Stomach (tissue), 9 donors: Measurements from ENCODE around the gene CYB5B. TPM values are rescaled to one million over a fixed set of nuclear protein-coding genes. Genes with fewer than 3 reads are reported as not detected.

ENCODE experiments used
- DNase-seq, 2 donors: peaks; one replicate each; pipeline versions ENCODE4 v3.0.0 to v3.0.0-alpha.2; 2013 to 2019
- H3K27ac ChIP-seq, 5 donors: fragments of 200-600 bp in 4 of 5; sonication (generic) in 4 of 5; one replicate each; pipeline ENCODE4 v1.5.1; 2013 to 2019; ENCODE audit warnings: mild to moderate bottlenecking in 1 of 5, moderate library complexity in 1 of 5
- H3K27me3 ChIP-seq, 3 donors: fragments of 200-600 bp; sonication (generic); one replicate each; pipeline ENCODE4 v1.5.1; 2017 to 2019; ENCODE audit warnings: mixed run types in 1 of 3
- H3K36me3 ChIP-seq, 4 donors: fragments of 200-600 bp; sonication (generic); 1 replicate in 3 of 4; 2 replicates in 1 of 4; pipeline ENCODE4 v1.5.1; 2016 to 2019
- H3K4me1 ChIP-seq, 4 donors: fragments of 200-600 bp; sonication (generic); one replicate each; pipeline ENCODE4 v1.5.1; 2016 to 2019
- H3K4me3 ChIP-seq, 4 donors: fragments of 200-600 bp; sonication (generic) in 3 of 4; one replicate each; pipeline ENCODE4 v1.5.1; 2016 to 2019; ENCODE audit warnings: mild to moderate bottlenecking in 1 of 4
- H3K9me3 ChIP-seq, 4 donors: fragments of 200-600 bp; sonication (generic); one replicate each; pipeline ENCODE4 v1.5.1; 2016 to 2019
- EP300 ChIP-seq: sonication (generic); formaldehyde crosslinking; IDR thresholded peaks from one replicate; pipeline ENCODE4 v1.6.1; 2017; ENCODE audit warnings: antibody characterized with exemption
- POLR2A ChIP-seq, 4 donors: fragments of 450-650 bp; IDR thresholded peaks; one replicate each; pipeline ENCODE4 v1.6.1; 2016; ENCODE audit warnings: antibody characterized with exemption in 4 of 4, control low read depth in 2 of 4, mild to moderate bottlenecking in 1 of 4, moderate library complexity in 1 of 4
- POLR2AphosphoS5 ChIP-seq, 3 donors: sonication (generic); formaldehyde crosslinking; IDR thresholded peaks; one replicate each; pipeline ENCODE4 v1.6.1; 2016; ENCODE audit warnings: antibody characterized with exemption in 3 of 3
- WGBS, 5 donors: extraction: QIAGEN DNeasy Blood & Tissue Kit in 3 of 5; methylation state at CpG; one replicate each; pipeline versions ENCODE4 v1.1.5 to v1.1.7; 2013 to 2018; 5-methylcytosine and 5-hydroxymethylcytosine counted together
- intact Hi-C: fragments of 100-400 bp; cut with DNase I; formaldehyde crosslinking; loops from one replicate; pipeline ENCODE4 v1.15.1; 2023; ENCODE audit warnings: low total_unique reads
- polyA plus RNA-seq, 3 donors: library from polyadenylated mRNA; stranded (reverse); fragments of 200-250 nt; gene quantifications; one replicate each; pipeline ENCODE4 v1.2.3, GENCODE V29; 2013
- total RNA-seq, 5 donors: library from RNA; depleted of rRNA; stranded (reverse); fragments of >200 nt; gene quantifications; one replicate each; pipeline versions ENCODE4 v1.1.0 to v1.2.3, GENCODE V29; 2014 to 2016
- TF ChIP-seq, protein P1 (sequence below), 7 experiments: fragments of 450-650 bp in 4 of 7; fragments of 200-600 bp in 3 of 7; sonication (generic) in 3 of 7; IDR thresholded peaks; one replicate each; pipeline ENCODE4 v1.5.1; 2016 to 2019; ENCODE audit warnings: antibody characterized with exemption in 7 of 7, control low read depth in 2 of 7, mild to moderate bottlenecking in 1 of 7
- donor health status: healthy with polysubstance abuse.
- donor health status: Bipolar disorder and iron deficiency.
- donor health status: healthy.

Gene CYB5B
- total and polyA plus RNA-seq, 8 donors = 9.3 to 76.3 (median 49.8) TPM

DNA sequence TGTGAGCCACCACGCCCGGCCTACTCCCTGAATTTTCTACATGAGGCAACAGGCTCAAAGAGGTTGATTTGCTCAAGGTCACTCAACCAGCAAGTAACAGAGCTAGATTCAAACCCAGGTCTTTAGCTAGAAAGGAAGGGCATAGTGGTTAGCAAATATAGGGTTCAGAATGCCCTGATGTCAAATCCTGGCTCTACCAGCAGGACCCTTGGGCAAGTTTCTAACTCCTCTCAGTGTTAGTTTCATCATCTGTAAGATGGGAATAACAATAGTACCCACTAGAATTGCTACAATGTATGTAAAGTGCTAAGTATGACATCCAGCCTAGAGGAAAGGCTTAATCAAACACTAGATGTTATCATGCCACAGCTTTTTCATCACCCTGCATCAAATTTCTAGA, 19.1 kb upstream of the CYB5B start:
- no peaks in the 10 kb centered on the region for H3K27me3 ChIP-seq
- WGBS, 5 donors = 85 to 96% (median 89%) methylated on average over 2 of the region's 2 CpGs
- H3K27ac ChIP-seq = peak overlapping the region in 3 of 5 donors; percentile 55 to 73 (median 67)
- intact Hi-C loops = no loop called here
- no peaks in the 10 kb centered on the region for H3K36me3 ChIP-seq
- no peaks in the 10 kb centered on the region for H3K9me3 ChIP-seq
- TF ChIP-seq POLR2A (IDR thresholded peaks at IDR 0.05) (no peak), POLR2AphosphoS5 (IDR thresholded peaks at IDR 0.05) (no peak), EP300 (no peak)
- TF ChIP-seq, protein P1, sequence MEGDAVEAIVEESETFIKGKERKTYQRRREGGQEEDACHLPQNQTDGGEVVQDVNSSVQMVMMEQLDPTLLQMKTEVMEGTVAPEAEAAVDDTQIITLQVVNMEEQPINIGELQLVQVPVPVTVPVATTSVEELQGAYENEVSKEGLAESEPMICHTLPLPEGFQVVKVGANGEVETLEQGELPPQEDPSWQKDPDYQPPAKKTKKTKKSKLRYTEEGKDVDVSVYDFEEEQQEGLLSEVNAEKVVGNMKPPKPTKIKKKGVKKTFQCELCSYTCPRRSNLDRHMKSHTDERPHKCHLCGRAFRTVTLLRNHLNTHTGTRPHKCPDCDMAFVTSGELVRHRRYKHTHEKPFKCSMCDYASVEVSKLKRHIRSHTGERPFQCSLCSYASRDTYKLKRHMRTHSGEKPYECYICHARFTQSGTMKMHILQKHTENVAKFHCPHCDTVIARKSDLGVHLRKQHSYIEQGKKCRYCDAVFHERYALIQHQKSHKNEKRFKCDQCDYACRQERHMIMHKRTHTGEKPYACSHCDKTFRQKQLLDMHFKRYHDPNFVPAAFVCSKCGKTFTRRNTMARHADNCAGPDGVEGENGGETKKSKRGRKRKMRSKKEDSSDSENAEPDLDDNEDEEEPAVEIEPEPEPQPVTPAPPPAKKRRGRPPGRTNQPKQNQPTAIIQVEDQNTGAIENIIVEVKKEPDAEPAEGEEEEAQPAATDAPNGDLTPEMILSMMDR (IDR thresholded peaks at IDR 0.05) = no peak
- peaks cover 9 to 41% (median 34%) of the 10 kb centered on the region in 4 donors for H3K4me1 ChIP-seq
- no peak for DNase-seq
- H3K4me3 ChIP-seq = no peak overlapping the region

DNA sequence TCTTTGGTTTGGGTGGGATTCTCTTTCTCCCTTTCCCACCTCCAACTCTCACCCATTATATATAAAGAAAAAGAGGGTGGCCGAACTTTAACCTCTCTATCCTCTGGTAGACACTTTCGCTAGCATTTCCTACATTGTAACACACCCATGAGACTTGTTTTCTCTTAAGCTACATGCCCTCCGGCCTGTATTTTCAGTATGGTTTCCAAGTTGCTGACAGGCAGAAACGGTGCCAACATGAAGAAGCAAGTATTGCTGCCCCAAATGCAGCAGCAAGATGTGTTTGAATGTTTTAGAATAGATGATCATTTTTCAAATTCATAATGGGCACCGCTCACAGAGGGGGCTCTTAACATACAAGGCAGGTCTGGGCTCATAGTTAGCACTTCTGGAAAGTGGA, 18.7 kb upstream of the CYB5B start:
- Histone ChIP-seq H3K36me3 (no peaks in the 10 kb centered on the region), H3K27ac (peak overlapping the region in 1 of 5 donors; percentile 73), H3K4me1 (peaks cover 9 to 41% (median 34%) of the 10 kb centered on the region in 4 donors), H3K4me3 (no peak overlapping the region), H3K27me3 (no peaks in the 10 kb centered on the region), H3K9me3 (no peaks in the 10 kb centered on the region)
- TF ChIP-seq POLR2A (IDR thresholded peaks at IDR 0.05) (no peak), POLR2AphosphoS5 (IDR thresholded peaks at IDR 0.05) (no peak), EP300 (no peak)
- TF ChIP-seq, protein P1 (IDR thresholded peaks at IDR 0.05) = no peak
- intact Hi-C loops = no loop called here
- no peak for DNase-seq
- WGBS, 5 donors = 53 to 63% (median 56%) methylated on average over 5 of the region's 5 CpGs

DNA sequence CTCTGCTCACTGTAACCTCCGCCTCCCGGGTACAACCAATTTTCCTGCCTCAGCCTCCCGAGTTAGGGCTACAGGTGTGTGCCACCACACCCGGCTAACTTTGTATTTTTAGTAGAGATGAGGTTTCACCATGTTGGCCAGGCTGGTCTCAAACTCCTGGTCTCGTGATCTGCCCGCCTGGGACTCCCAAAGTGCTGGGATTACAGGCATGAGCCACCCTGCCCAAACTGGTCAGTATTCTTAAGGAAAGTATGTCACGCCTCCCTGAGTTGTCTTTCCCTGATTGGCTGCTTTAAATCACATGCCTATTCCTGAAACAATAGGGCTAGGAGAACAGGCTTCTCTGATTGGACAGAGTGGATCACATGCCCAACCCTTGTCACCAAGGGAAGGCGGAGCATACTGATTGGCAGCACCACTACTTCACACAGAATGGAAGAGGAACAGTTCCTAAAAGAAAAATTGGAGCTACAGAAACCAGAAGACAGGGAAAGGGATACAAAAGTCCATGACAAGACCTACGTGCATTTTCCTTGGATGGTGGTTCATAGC, 17.6 kb upstream of the CYB5B start:
- H3K27ac ChIP-seq = no peak overlapping the region
- H3K9me3 ChIP-seq = no peaks in the 10 kb centered on the region
- no peak for DNase-seq
- H3K36me3 ChIP-seq = no peaks in the 10 kb centered on the region
- intact Hi-C loops = no loop called here
- WGBS, 5 donors = 96 to 97% (median 96%) methylated on average over 9 of the region's 9 CpGs
- H3K4me1 ChIP-seq = peaks cover 9 to 41% (median 34%) of the 10 kb centered on the region in 4 donors
- H3K4me3 ChIP-seq = no peak overlapping the region
- TF ChIP-seq EP300 (no peak), POLR2AphosphoS5 (IDR thresholded peaks at IDR 0.05) (no peak), POLR2A (IDR thresholded peaks at IDR 0.05) (no peak)
- TF ChIP-seq, protein P1 (IDR thresholded peaks at IDR 0.05) = no peak
- no peaks in the 10 kb centered on the region for H3K27me3 ChIP-seq

DNA sequence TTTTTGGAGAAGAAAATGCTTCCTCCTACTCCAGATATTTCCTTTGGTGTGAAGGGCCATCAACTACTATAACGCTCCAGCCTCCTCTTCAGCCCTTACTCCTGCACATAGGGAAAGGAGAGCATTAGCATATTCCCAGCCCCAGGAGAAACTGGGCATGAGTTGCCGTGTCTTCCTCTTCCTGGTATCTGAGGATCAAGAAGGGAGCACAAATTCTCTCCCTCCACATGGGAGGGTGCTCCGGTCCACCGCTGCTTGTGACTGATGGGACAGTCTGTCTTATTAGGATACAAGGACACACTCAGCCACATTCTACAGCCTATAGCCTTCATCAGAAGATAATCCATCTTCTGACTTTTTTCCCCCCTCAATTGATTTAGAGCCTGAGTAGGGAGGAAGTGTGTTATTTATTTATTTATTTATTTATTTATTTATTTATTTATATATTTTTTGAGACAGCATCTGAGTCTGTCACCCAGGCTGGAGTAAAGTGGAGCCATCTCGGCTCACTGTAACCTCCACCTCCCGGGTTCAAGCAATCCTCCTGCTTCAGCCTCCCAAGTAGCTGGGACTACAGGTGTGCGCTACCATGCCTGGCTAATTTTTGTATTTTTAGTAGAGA, 16.6 kb upstream of the CYB5B start:
- 90 to 92% (median 90%) methylated on average over 7 of the region's 7 CpGs for WGBS, 5 donors
- no peak for DNase-seq
- peak overlapping the region in 1 of 5 donors; percentile 50 for H3K27ac ChIP-seq

More for the DNA sequence above, 16.6 kb upstream of the CYB5B start:
- no peaks in the 10 kb centered on the region for H3K27me3 ChIP-seq
- intact Hi-C loops = no loop called here
- H3K4me3 ChIP-seq = no peak overlapping the region
- no peaks in the 10 kb centered on the region for H3K9me3 ChIP-seq
- TF ChIP-seq POLR2AphosphoS5 (IDR thresholded peaks at IDR 0.05) (no peak), EP300 (no peak), POLR2A (IDR thresholded peaks at IDR 0.05) (no peak)
- TF ChIP-seq, protein P1 (IDR thresholded peaks at IDR 0.05) = no peak
- no peaks in the 10 kb centered on the region for H3K36me3 ChIP-seq
- peaks cover 9 to 40% (median 34%) of the 10 kb centered on the region in 4 donors for H3K4me1 ChIP-seq
